KBM-7 (cell line): ENCODE measurements around the gene MEGF6.

ENCODE experiments used
- DNase-seq: peaks from one replicate; pipeline ENCODE4 v3.0.0-alpha.2; 2015
- in situ Hi-C: fragments of 300-500 bp; cut with MboI; formaldehyde crosslinking; loops from 2 replicates; pipeline ENCODE4 v1.14.3; 2020; ENCODE audit warnings: low sequenced_read_pairs, low pct_unique_long_range_greater_than_20kb, mixed read lengths

Gene MEGF6

GRCh38 chr1:3611170-3612019 is at the start of gene MEGF6:
MEGF6 (minus strand) TSS chr1:3611508; CDS start chr1:3611268, 240 bp downstream.
- DNase-seq, result peak; percentile 53

GRCh38 chr1:3660704-3661103 is 49.4 kb upstream of the MEGF6 start:
- no peak for DNase-seq
- in situ Hi-C loops, result no loop called here

More at GRCh38 chr1:3611170-3612019, at the start of gene MEGF6:
- in situ Hi-C loops, result no loop called here

- no peak for DNase-seq
- in situ Hi-C loops, result no loop called here
These were observed 47.8 kb upstream of the MEGF6 start for GRCh38 chr1:3659093-3659492.

GRCh38 chr1:3658231-3658615 is 46.9 kb upstream of the MEGF6 start:
- in situ Hi-C loops, result no loop called here
- DNase-seq, result no peak

- in situ Hi-C loops, result no loop called here
- no peak for DNase-seq
These were observed 46.4 kb upstream of the MEGF6 start for GRCh38 chr1:3657578-3658230.

GRCh38 chr1:3657096-3657475 is 45.8 kb upstream of the MEGF6 start:
- no peak for DNase-seq
- in situ Hi-C loops, result no loop called here

GRCh38 chr1:3656450-3657095 is 45.3 kb upstream of the MEGF6 start:
- DNase-seq, result no peak
- in situ Hi-C loops, result no loop called here

GRCh38 chr1:3654549-3655281 is 43.4 kb upstream of the MEGF6 start:
- in situ Hi-C loops, result no loop called here

GRCh38 chr1:3653286-3653618 is 41.9 kb upstream of the MEGF6 start:
- in situ Hi-C loops, result no loop called here
- DNase-seq, result no peak

More at GRCh38 chr1:3654549-3655281, 43.4 kb upstream of the MEGF6 start:
- no peak for DNase-seq

- DNase-seq, result no peak
- in situ Hi-C loops, result no loop called here
These were observed 41.4 kb upstream of the MEGF6 start for GRCh38 chr1:3652548-3653285.

GRCh38 chr1:3651930-3652547 is 40.7 kb upstream of the MEGF6 start, which contains the start of gene TP73:
TP73 (plus strand) TSS chr1:3652516; CDS start chr1:3682366, 29,850 bp downstream.
- DNase-seq, result no peak
- in situ Hi-C loops, result no loop called here

GRCh38 chr1:3651026-3651929 is 40.0 kb upstream of the MEGF6 start:
- DNase-seq, result no peak
- in situ Hi-C loops, result no loop called here

GRCh38 chr1:3650248-3651025 is 39.1 kb upstream of the MEGF6 start:
- in situ Hi-C loops, result no loop called here
- DNase-seq, result no peak

- DNase-seq, result peak; percentile 91
- in situ Hi-C loops, result no loop called here
These were observed 38.3 kb upstream of the MEGF6 start, which contains the start of gene WRAP73 for GRCh38 chr1:3649342-3650247. WRAP73 (minus strand) TSS chr1:3650103; CDS start chr1:3649999, 104 bp downstream.

- in situ Hi-C loops, result no loop called here
- DNase-seq, result no peak
These were observed 35.3 kb upstream of the MEGF6 start for GRCh38 chr1:3646596-3646995.
